Neutrophil (primary cell): ENCODE data around the gene CPZ.
"Not testable (repeated sequence)": the region's sequence is repeated elsewhere in the genome, so short reads cannot be mapped to it uniquely, and the experiment has no call there.

Source experiments
- H3K27ac ChIP-seq: fragments of 200-600 bp; sonication (generic); 2 replicates; pipeline ENCODE4 v1.5.1; 2016; ENCODE audit warnings: mild to moderate bottlenecking, moderate library complexity
- H3K27me3 ChIP-seq: fragments of 200-600 bp; sonication (generic); 2 replicates; pipeline ENCODE4 v1.6.0; 2016; ENCODE audit warnings: mild to moderate bottlenecking
- H3K36me3 ChIP-seq: fragments of 200-600 bp; sonication (generic); 2 replicates; pipeline ENCODE4 v1.5.1; 2017
- H3K4me1 ChIP-seq, 2 experiments: fragments of 200-600 bp in 1 of 2; sonication (generic) in 1 of 2; 1 replicate in 1 of 2; 2 replicates in 1 of 2; pipeline versions ENCODE4 v1.5.1 to v1.6.1; 2013 to 2016; ENCODE audit warnings: low read depth in 1 of 2, low read length in 1 of 2, mild to moderate bottlenecking in 1 of 2, moderate library complexity in 1 of 2; ENCODE audit not compliant: control insufficient read depth in 1 of 2, insufficient read depth in 1 of 2
- H3K4me3 ChIP-seq, 2 experiments: fragments of 200-600 bp in 1 of 2; sonication (generic) in 1 of 2; 1 replicate in 1 of 2; 2 replicates in 1 of 2; pipeline ENCODE4 v1.5.1; 2013 to 2016; ENCODE audit warnings: low read depth in 1 of 2, low read length in 1 of 2, mild to moderate bottlenecking in 1 of 2, moderate library complexity in 1 of 2
- H3K9me3 ChIP-seq: fragments of 200-600 bp; sonication (generic); 2 replicates; pipeline ENCODE4 v1.5.1; 2016
- TF ChIP-seq, protein P1 (sequence below): fragments of 200-600 bp; sonication (generic); IDR thresholded peaks from 2 replicates; pipeline ENCODE4 v1.5.1; 2016; ENCODE audit warnings: antibody characterized with exemption

Gene CPZ

DNA sequence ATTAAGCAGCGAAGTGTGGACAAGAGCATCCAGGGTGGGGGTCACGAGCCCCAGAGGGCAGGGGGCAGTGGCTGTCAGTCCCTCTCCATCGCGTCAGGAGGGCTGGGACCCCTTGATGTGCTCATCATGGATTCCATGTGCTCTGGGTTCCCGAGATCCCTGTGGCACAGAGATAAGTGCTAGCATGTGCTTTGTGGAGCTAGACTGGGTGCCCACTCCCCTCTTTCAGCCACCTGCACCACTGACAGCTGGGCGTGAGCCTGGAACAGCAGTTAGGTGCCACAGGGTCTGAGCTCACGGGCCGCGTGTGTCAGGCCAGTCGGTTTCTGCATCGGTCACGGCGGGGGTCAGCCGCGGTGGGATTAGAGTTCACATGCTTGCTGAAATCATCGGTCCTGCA, 24.3 kb downstream of the CPZ start:
- Histone ChIP-seq H3K4me3 (no peak overlapping the region), H3K9me3 (no peaks in the 10 kb centered on the region), H3K27me3 (no peaks in the 10 kb centered on the region), H3K27ac (no peak overlapping the region), H3K4me1 (no peaks in the 10 kb centered on the region), H3K36me3 (no peaks in the 10 kb centered on the region)
- TF ChIP-seq, protein P1, sequence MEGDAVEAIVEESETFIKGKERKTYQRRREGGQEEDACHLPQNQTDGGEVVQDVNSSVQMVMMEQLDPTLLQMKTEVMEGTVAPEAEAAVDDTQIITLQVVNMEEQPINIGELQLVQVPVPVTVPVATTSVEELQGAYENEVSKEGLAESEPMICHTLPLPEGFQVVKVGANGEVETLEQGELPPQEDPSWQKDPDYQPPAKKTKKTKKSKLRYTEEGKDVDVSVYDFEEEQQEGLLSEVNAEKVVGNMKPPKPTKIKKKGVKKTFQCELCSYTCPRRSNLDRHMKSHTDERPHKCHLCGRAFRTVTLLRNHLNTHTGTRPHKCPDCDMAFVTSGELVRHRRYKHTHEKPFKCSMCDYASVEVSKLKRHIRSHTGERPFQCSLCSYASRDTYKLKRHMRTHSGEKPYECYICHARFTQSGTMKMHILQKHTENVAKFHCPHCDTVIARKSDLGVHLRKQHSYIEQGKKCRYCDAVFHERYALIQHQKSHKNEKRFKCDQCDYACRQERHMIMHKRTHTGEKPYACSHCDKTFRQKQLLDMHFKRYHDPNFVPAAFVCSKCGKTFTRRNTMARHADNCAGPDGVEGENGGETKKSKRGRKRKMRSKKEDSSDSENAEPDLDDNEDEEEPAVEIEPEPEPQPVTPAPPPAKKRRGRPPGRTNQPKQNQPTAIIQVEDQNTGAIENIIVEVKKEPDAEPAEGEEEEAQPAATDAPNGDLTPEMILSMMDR: no peak

DNA sequence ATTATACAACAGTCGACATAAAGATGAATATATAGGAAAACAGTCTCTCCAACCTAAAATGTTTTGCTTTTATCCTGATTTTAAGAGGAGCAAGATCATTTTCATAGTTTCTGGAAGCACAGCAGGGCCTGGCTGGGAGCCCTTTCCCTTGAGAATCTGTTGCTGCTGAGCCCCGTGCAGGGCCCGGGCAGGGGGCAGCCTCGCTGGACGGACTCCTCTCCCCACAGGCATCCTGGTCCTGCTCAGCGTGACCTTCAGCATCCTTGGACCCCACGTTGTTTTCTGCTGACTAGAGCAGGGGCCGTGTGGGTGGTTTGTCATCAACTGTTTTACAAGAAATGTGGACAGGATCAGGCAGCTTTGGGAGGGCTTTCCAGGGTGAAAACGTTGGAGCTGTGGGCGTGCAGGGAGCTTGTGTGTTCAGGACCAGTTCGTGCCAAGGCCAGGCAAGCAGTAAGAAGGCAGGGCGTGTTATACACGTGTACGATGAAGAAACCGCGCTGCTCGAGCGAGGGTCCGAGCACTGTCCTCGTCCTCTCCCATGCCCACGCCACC, 25.0 kb downstream of the CPZ start:
- H3K4me3 ChIP-seq: no peak overlapping the region
- no peaks in the 10 kb centered on the region for H3K9me3 ChIP-seq
- TF ChIP-seq, protein P1: no peak
- no peaks in the 10 kb centered on the region for H3K4me1 ChIP-seq
- H3K27ac ChIP-seq: no peak overlapping the region
- no peaks in the 10 kb centered on the region for H3K27me3 ChIP-seq
- H3K36me3 ChIP-seq: no peaks in the 10 kb centered on the region

DNA sequence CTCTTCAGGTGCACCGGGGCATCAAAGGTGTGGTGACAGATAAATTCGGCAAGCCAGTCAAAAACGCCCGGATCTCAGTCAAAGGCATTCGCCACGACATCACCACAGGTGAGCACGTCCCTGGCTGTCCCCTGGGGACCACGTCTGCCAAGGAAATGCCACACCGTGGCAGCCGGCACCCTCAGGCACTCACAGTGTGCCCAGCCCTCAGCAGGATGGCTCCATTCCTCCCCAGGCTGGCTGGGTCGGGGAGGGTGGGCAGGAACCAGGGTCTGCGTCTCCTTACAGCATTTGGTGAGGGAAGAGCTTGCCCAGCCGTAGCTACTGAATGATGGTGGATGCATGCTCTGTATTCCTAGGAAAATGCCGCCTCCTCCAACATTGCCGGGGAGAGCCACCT, 25.9 kb downstream of the CPZ start:
- no peaks in the 10 kb centered on the region for H3K27me3 ChIP-seq
- H3K4me1 ChIP-seq: no peaks in the 10 kb centered on the region
- no peak overlapping the region for H3K27ac ChIP-seq
- TF ChIP-seq, protein P1: no peak
- no peak overlapping the region for H3K4me3 ChIP-seq
- no peaks in the 10 kb centered on the region for H3K9me3 ChIP-seq
- no peaks in the 10 kb centered on the region for H3K36me3 ChIP-seq

DNA sequence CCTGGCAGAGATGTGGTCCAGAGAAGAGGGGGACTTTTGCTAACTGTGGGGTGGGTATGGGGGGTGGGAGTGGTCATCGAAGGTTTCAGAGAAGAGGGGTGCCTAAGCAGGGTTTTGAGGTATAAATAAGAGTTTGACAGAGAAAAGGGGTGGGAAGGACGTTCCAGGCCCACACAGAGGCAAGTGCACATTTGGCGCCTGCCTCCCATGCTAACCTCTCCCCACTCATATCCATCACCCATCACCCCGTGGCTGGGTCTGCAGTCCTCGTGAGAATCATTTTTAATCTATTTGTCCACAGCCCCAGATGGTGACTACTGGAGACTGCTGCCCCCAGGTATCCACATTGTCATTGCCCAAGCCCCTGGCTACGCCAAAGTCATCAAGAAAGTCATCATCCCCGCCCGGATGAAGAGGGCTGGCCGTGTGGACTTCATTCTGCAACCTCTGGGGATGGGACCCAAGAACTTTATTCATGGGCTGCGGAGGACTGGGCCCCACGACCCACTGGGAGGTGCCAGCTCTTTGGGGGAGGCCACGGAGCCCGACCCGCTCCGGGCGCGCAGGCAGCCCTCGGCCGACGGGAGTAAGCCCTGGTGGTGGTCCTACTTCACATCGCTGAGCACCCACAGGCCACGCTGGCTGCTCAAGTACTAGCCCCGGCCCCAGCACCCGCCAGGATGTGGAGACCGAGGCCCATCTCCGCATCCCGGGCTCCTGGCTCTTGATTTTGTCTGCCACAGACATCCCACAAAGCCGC, 26.6 kb downstream of the CPZ start:
- Histone ChIP-seq H3K27ac (no peak overlapping the region), H3K9me3 (no peaks in the 10 kb centered on the region), H3K36me3 (no peaks in the 10 kb centered on the region), H3K4me3 (no peak overlapping the region), H3K4me1 (no peaks in the 10 kb centered on the region), H3K27me3 (no peaks in the 10 kb centered on the region)
- TF ChIP-seq, protein P1: no peak

DNA sequence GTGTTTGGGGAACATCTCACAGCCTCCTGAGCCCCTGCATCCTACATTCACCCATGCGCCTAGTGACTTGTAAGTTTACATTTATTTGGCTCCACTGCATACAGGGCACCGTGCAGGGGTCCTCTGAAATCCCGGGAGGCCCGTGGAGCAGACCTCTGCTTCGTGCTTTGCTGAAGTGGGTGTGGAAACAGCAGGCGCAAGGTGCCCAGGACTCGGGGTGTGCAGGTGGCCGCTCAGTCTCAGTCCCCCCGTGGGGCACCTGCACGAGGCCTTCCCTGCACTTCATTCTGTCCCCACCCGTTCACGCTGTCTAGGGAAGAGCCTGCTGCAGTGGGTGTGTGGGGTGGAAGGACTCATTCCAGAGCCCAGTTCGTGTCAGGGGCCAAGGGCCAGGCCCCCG, 28.6 kb downstream of the CPZ start:
- H3K27me3 ChIP-seq, H3K36me3 ChIP-seq, H3K4me3 ChIP-seq: not testable (repeated sequence)

DNA sequence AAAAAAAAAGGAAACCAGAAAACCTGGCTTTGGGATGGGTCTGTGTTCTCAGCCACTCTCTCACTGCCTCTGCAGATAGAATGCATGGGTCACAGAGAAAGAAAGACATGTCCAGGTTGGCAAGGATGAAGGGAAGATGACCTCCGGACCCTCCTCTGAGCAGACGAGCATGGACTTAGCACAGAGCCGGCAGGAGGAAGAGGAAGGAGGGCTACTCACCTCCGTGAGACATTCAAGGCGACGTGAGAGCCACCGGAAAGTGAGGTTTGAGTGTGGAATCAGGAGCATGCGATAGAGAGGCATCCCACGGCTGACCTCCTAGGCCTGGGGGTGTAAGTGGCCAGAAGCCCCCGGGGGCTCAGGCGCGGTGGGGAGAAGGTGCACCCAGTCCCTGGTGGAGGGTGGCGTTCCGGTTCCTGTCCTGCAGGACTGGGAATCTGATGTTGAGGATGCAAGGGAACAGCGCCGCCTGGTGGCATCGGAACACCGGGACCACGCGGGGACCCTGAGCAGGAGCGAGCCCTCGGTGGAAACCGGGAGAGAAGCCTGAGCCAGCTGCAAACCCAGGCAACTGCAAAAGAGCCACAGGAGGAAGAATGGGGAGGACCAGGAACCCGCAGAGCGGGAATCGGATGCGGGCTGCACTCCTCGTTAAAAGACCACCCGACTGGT, 32.2 kb downstream of the CPZ start:
- not testable (repeated sequence) for H3K4me1 ChIP-seq, H3K27ac ChIP-seq, H3K9me3 ChIP-seq, H3K4me3 ChIP-seq, H3K36me3 ChIP-seq, H3K27me3 ChIP-seq

More for the DNA sequence above, 28.6 kb downstream of the CPZ start:
- H3K9me3 ChIP-seq, H3K27ac ChIP-seq, H3K4me1 ChIP-seq: not testable (repeated sequence)

DNA sequence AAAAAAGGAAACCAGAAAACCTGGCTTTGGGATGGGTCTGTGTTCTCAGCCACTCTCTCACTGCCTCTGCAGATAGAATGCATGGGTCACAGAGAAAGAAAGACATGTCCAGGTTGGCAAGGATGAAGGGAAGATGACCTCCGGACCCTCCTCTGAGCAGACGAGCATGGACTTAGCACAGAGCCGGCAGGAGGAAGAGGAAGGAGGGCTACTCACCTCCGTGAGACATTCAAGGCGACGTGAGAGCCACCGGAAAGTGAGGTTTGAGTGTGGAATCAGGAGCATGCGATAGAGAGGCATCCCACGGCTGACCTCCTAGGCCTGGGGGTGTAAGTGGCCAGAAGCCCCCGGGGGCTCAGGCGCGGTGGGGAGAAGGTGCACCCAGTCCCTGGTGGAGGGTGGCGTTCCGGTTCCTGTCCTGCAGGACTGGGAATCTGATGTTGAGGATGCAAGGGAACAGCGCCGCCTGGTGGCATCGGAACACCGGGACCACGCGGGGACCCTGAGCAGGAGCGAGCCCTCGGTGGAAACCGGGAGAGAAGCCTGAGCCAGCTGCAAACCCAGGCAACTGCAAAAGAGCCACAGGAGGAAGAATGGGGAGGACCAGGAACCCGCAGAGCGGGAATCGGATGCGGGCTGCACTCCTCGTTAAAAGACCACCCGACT, 37.8 kb downstream of the CPZ start:
- H3K27me3 ChIP-seq, H3K27ac ChIP-seq, H3K9me3 ChIP-seq, H3K36me3 ChIP-seq, H3K4me1 ChIP-seq, H3K4me3 ChIP-seq: not testable (repeated sequence)

DNA sequence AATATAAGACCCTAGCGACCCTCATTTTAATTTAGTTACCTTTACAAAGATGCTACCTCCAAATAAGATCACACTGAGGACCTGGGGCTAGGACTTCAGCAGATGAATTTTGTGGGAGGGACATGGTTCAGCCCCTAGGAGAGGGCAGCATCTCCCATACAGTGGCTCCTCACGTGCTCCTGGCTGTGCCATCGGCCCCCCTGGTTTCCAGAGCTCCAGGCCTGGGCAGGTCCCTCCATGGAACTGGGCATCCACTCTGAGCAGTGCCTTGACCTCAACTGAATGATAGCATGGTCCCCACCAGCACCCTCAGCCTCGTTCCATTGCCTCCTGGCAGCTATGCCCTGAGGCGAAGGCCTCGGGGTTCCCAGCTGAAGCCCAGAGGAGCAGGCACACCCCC, 39.3 kb downstream of the CPZ start:
- not testable (repeated sequence) for H3K4me3 ChIP-seq, H3K36me3 ChIP-seq, H3K9me3 ChIP-seq, H3K4me1 ChIP-seq, H3K27ac ChIP-seq, H3K27me3 ChIP-seq

DNA sequence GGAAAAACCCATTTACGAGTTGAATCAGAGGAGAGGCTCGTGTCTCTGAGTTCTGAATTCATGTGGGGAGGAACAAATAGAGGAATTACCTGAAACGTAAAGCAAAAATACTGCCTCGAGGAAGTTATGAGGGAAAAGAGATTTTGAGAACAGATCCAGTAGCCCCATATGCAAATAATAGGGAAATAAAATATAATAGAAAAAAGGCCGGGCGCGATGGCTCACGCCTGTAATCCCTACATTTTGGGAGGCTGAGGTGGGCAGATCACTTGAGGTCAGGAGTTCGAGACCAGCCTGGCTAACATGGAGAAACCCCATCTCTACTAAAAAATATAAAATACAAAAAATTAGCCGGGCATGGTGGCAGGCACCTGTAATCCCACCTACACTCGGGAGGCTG, 42.2 kb downstream of the CPZ start:
- not testable (repeated sequence) for H3K27me3 ChIP-seq, H3K9me3 ChIP-seq, H3K36me3 ChIP-seq, H3K4me1 ChIP-seq, H3K27ac ChIP-seq, H3K4me3 ChIP-seq
